Erythroblast (primary cell): ENCODE measurements around the gene CERS2.

Experiments
- GATA1 ChIP-seq: IDR thresholded peaks from 2 replicates; pipeline ENCODE4 v1.6.1; 2011; ENCODE audit warnings: low read depth, mild to moderate bottlenecking, control low read depth, low read length, moderate library complexity
- POLR2A ChIP-seq: IDR thresholded peaks from 2 replicates; pipeline ENCODE4 v1.6.1; 2011; ENCODE audit warnings: mild to moderate bottlenecking, low read length

DNA sequence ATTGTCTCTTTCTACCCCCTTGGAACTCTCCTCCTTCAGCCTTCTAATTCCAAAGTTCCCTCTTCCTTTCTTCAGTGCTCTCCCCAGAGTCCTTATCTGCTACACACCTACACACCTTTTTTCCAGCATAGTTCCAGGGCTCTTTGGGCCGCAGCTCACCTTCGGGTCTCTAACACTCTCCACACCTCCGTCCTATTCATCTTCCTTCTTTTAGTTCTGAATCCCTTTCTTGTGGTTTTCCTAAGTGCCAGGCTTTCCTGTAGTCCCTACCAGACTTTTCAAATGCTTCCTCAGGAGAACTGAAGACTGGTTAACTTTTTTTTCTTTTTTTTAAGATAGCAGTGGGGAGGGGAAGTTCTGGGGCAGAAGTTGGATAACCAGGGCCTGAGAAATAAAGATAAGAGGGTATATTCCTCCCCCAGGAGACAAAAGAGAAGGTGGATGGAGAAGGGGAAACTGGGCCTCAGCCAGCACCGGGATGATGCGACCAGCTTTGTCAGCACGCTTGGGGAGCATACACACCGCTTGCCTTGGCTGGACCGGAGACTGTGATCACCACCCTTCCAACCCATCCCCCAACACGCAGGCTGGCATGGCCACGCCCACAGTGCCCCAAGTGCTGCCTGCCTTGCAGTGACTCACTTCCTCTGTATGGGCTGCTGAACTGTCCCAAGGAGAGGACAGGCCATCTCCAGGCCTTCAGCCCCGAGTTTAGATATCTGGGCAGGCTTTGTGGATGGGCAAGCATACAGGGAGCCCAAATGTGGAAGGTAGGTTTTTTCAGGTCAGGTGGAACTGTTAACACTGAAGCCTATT, 2.5 kb upstream of the CERS2 start:
- TF ChIP-seq POLR2A (peak; percentile 84), GATA1 (no peak)
